MM.1S (cell line): ENCODE measurements around the gene SUSD3.

ENCODE experiments used
- DNase-seq: peaks from one replicate; pipeline ENCODE4 v3.0.0-alpha.2; 2015
- H2AFZ ChIP-seq: fragments of 300-600 bp; sonication (generic); 2 replicates; pipeline ENCODE4 v1.6.0; 2016; ENCODE audit warnings: antibody characterized with exemption, low read length
- H3F3A ChIP-seq: fragments of 300-600 bp; sonication (generic); 2 replicates; pipeline ENCODE4 v1.6.1; 2016; ENCODE audit warnings: mild to moderate bottlenecking, antibody characterized with exemption, low read length, moderate library complexity, mixed read lengths; ENCODE audit not compliant: insufficient read depth
- H3K27ac ChIP-seq: fragments of 300-600 bp; sonication (generic); 2 replicates; pipeline ENCODE4 v1.5.1; 2016; ENCODE audit warnings: mild to moderate bottlenecking, low read length
- H3K27me3 ChIP-seq: fragments of 300-600 bp; sonication (generic); replicated peaks from 2 replicates; pipeline ENCODE4 v1.6.0; 2016; ENCODE audit warnings: low read length; ENCODE audit not compliant: insufficient read depth
- H3K36me3 ChIP-seq: fragments of 300-600 bp; sonication (generic); replicated peaks from 2 replicates; pipeline ENCODE4 v1.6.1; 2016; ENCODE audit warnings: mild to moderate bottlenecking, low read length, mixed read lengths; ENCODE audit not compliant: insufficient read depth
- H3K4me1 ChIP-seq: fragments of 300-600 bp; sonication (generic); 2 replicates; pipeline ENCODE4 v1.6.1; 2016; ENCODE audit warnings: low read length, mixed read lengths
- H3K4me2 ChIP-seq: fragments of 300-600 bp; sonication (generic); 2 replicates; pipeline ENCODE4 v1.6.0; 2016; ENCODE audit warnings: low read depth, low read length
- H3K4me3 ChIP-seq: fragments of 300-600 bp; sonication (generic); 2 replicates; pipeline ENCODE4 v1.5.1; 2016; ENCODE audit warnings: low read length, mixed read lengths
- H3K79me2 ChIP-seq: fragments of 300-600 bp; sonication (generic); 2 replicates; pipeline ENCODE4 v1.6.1; 2016; ENCODE audit warnings: mixed run types, low read length, mixed read lengths
- H3K9ac ChIP-seq: fragments of 300-600 bp; sonication (generic); 2 replicates; pipeline ENCODE4 v1.6.1; 2016; ENCODE audit warnings: low read length, mixed read lengths
- H3K9me2 ChIP-seq: fragments of 300-600 bp; sonication (generic); replicated peaks from 2 replicates; pipeline ENCODE4 v1.6.1; 2016; ENCODE audit warnings: mild to moderate bottlenecking, low read length, mixed read lengths; ENCODE audit not compliant: insufficient read depth
- H3K9me3 ChIP-seq: fragments of 300-600 bp; sonication (generic); replicated peaks from 2 replicates; pipeline ENCODE4 v1.6.1; 2016; ENCODE audit warnings: mild to moderate bottlenecking, low read length, mixed read lengths; ENCODE audit not compliant: insufficient read depth
- H4K20me1 ChIP-seq: fragments of 300-600 bp; sonication (generic); 2 replicates; pipeline ENCODE4 v1.6.1; 2016; ENCODE audit warnings: mild to moderate bottlenecking, low read length, moderate library complexity, mixed read lengths; ENCODE audit not compliant: insufficient read depth
- EZH2 ChIP-seq: fragments of 300-600 bp; sonication (generic); optimal IDR thresholded peaks from 2 replicates; pipeline ENCODE3; 2017; ENCODE audit warnings: low read depth, mild to moderate bottlenecking, antibody characterized with exemption, low read length, mixed read lengths
- EZH2phosphoT487 ChIP-seq: fragments of 300-600 bp; sonication (generic); IDR thresholded peaks from 2 replicates; pipeline ENCODE4 v1.6.1; 2018; ENCODE audit warnings: antibody characterized with exemption, low read length
- TF ChIP-seq, protein P1 (sequence below): fragments of 300-600 bp; sonication (generic); IDR thresholded peaks from 2 replicates; pipeline ENCODE4 v1.5.1; 2016; ENCODE audit warnings: antibody characterized with exemption, low read length, mixed read lengths

The SUSD3 gene

GRCh38 chr9:93033531-93033930, 25.0 kb upstream of the SUSD3 start:
- H3K9ac ChIP-seq: no peak overlapping the region
- no peaks in the 10 kb centered on the region for H3K4me1 ChIP-seq
- H3F3A ChIP-seq: no peaks in the 10 kb centered on the region
- no peaks in the 10 kb centered on the region for H3K9me2 ChIP-seq
- DNase-seq: no peak
- H2AFZ ChIP-seq: no peak overlapping the region
- no peak overlapping the region for H3K4me3 ChIP-seq
- no peaks in the 10 kb centered on the region for H3K36me3 ChIP-seq
- no peaks in the 10 kb centered on the region for H3K27me3 ChIP-seq
- H3K79me2 ChIP-seq: no peaks in the 10 kb centered on the region
- H4K20me1 ChIP-seq: no peaks in the 10 kb centered on the region
- H3K27ac ChIP-seq: no peak overlapping the region
- TF ChIP-seq EZH2phosphoT487 (no peak), EZH2 (no peak)
- TF ChIP-seq, protein P1, sequence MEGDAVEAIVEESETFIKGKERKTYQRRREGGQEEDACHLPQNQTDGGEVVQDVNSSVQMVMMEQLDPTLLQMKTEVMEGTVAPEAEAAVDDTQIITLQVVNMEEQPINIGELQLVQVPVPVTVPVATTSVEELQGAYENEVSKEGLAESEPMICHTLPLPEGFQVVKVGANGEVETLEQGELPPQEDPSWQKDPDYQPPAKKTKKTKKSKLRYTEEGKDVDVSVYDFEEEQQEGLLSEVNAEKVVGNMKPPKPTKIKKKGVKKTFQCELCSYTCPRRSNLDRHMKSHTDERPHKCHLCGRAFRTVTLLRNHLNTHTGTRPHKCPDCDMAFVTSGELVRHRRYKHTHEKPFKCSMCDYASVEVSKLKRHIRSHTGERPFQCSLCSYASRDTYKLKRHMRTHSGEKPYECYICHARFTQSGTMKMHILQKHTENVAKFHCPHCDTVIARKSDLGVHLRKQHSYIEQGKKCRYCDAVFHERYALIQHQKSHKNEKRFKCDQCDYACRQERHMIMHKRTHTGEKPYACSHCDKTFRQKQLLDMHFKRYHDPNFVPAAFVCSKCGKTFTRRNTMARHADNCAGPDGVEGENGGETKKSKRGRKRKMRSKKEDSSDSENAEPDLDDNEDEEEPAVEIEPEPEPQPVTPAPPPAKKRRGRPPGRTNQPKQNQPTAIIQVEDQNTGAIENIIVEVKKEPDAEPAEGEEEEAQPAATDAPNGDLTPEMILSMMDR: no peak
- no peak overlapping the region for H3K4me2 ChIP-seq
- no peaks in the 10 kb centered on the region for H3K9me3 ChIP-seq

GRCh38 chr9:93035106-93035660, 23.3 kb upstream of the SUSD3 start:
- H3K4me3 ChIP-seq: no peak overlapping the region
- no peaks in the 10 kb centered on the region for H3K9me2 ChIP-seq
- H4K20me1 ChIP-seq: no peaks in the 10 kb centered on the region
- no peak for DNase-seq
- no peak overlapping the region for H3K4me2 ChIP-seq
- no peak overlapping the region for H2AFZ ChIP-seq
- H3K27ac ChIP-seq: no peak overlapping the region
- TF ChIP-seq, protein P1: no peak
- no peak for TF ChIP-seq EZH2phosphoT487
- no peak for TF ChIP-seq EZH2
- H3F3A ChIP-seq: no peaks in the 10 kb centered on the region
- no peaks in the 10 kb centered on the region for H3K79me2 ChIP-seq
- no peaks in the 10 kb centered on the region for H3K27me3 ChIP-seq
- H3K9ac ChIP-seq: no peak overlapping the region
- H3K36me3 ChIP-seq: no peaks in the 10 kb centered on the region
- no peaks in the 10 kb centered on the region for H3K4me1 ChIP-seq
- H3K9me3 ChIP-seq: no peaks in the 10 kb centered on the region

- Histone ChIP-seq H3K79me2 (no peaks in the 10 kb centered on the region), H3K9me3 (no peaks in the 10 kb centered on the region), H3K27me3 (no peaks in the 10 kb centered on the region), H2AFZ (no peak overlapping the region), H3F3A (no peaks in the 10 kb centered on the region), H3K4me1 (no peaks in the 10 kb centered on the region), H3K4me3 (no peak overlapping the region), H3K4me2 (no peak overlapping the region), H3K27ac (no peak overlapping the region), H3K9ac (no peak overlapping the region), H3K9me2 (no peaks in the 10 kb centered on the region), H4K20me1 (no peaks in the 10 kb centered on the region), H3K36me3 (no peaks in the 10 kb centered on the region)
- DNase-seq: no peak
- TF ChIP-seq EZH2: no peak
- TF ChIP-seq, protein P1: no peak
- TF ChIP-seq EZH2phosphoT487: no peak
These were observed 22.6 kb upstream of the SUSD3 start for GRCh38 chr9:93035821-93036351.
